Peyer's patch (tissue), 4 donors: ENCODE results near the gene TLE7. TPM values are rescaled to one million over a fixed set of nuclear protein-coding genes. Genes with fewer than 3 reads are reported as not detected.

Source experiments
- DNase-seq, 3 donors: peaks; one replicate each; pipeline ENCODE4 v3.0.0-alpha.2; 2017 to 2019
- H3K27ac ChIP-seq, 4 donors: fragments of 200-600 bp; sonication (generic); one replicate each; pipeline ENCODE4 v1.5.1; 2016 to 2019
- H3K27me3 ChIP-seq, 2 donors: fragments of 200-600 bp; sonication (generic); one replicate each; pipeline ENCODE4 v1.5.1; 2019
- H3K36me3 ChIP-seq, 3 donors: fragments of 200-600 bp; sonication (generic); one replicate each; pipeline ENCODE4 v1.5.1; 2016 to 2019
- H3K4me1 ChIP-seq, 4 donors: fragments of 200-600 bp; sonication (generic); one replicate each; pipeline ENCODE4 v1.5.1; 2016 to 2019
- H3K4me3 ChIP-seq, 4 donors: fragments of 200-600 bp; sonication (generic); 1 replicate in 3 of 4; 2 replicates in 1 of 4; pipeline ENCODE4 v1.5.1; 2016 to 2019; ENCODE audit warnings: mild to moderate bottlenecking in 1 of 4
- H3K9me3 ChIP-seq, 4 donors: fragments of 200-600 bp; sonication (generic); one replicate each; pipeline ENCODE4 v1.5.1; 2016 to 2019; ENCODE audit warnings: mild to moderate bottlenecking in 1 of 4
- POLR2A ChIP-seq, 2 donors: fragments of 450-650 bp; IDR thresholded peaks; one replicate each; pipeline ENCODE4 v1.5.1; 2017; ENCODE audit warnings: antibody characterized with exemption in 2 of 2, mild to moderate bottlenecking in 2 of 2, moderate library complexity in 2 of 2
- total RNA-seq, 4 donors: library from RNA; depleted of rRNA; stranded (reverse); fragments of >200 nt; gene quantifications; one replicate each; pipeline ENCODE4 v1.1.0, GENCODE V29; 2016
- TF ChIP-seq, protein P1 (sequence below), 6 experiments: fragments of 450-650 bp in 4 of 6; fragments of 200-600 bp in 2 of 6; sonication (generic) in 1 of 6; IDR thresholded peaks; one replicate each; pipeline ENCODE4 v1.5.1; 2017 to 2019; ENCODE audit warnings: antibody characterized with exemption in 6 of 6, mild to moderate bottlenecking in 3 of 6, moderate library complexity in 1 of 6

TLE7 gene
- total RNA-seq, result not detected

DNA sequence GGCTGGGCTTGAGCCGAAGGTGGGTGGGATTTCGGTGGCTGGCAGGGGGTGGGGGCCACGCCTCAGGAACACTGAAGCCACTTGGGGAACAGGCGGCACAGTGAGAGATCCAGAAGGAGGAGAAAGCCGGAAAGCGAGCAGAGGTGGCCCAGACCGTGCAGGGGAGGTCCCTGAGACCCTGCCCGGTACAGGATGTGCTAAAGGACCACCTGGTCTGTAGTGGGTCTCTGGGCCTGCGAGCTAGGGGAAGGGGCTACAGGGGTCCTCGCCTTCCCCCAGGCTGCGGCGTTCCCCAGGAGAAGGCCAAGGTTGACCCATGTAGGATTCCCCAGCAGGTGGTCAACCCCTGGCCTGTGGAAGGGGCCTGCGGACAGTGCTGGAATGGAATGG lies at the start of gene TLE7:
Gene TLE7, minus strand, starts transcription at position 4 of the 390 bp plus-strand sequence. CDS start 8,730 bp downstream, outside the sequence.
- Histone ChIP-seq H3K4me1 (no peaks in the 10 kb centered on the region), H3K27me3 (no peaks in the 10 kb centered on the region), H3K27ac (no peak within 1 kb of the TSS), H3K9me3 (peaks cover 0 to 28% (median 9%) of the 10 kb centered on the region in 4 donors), H3K4me3 (no peak within 1 kb of the TSS), H3K36me3 (no peaks in the 10 kb centered on the region)
- TF ChIP-seq POLR2A (IDR thresholded peaks at IDR 0.05), result no peak
- TF ChIP-seq, protein P1, sequence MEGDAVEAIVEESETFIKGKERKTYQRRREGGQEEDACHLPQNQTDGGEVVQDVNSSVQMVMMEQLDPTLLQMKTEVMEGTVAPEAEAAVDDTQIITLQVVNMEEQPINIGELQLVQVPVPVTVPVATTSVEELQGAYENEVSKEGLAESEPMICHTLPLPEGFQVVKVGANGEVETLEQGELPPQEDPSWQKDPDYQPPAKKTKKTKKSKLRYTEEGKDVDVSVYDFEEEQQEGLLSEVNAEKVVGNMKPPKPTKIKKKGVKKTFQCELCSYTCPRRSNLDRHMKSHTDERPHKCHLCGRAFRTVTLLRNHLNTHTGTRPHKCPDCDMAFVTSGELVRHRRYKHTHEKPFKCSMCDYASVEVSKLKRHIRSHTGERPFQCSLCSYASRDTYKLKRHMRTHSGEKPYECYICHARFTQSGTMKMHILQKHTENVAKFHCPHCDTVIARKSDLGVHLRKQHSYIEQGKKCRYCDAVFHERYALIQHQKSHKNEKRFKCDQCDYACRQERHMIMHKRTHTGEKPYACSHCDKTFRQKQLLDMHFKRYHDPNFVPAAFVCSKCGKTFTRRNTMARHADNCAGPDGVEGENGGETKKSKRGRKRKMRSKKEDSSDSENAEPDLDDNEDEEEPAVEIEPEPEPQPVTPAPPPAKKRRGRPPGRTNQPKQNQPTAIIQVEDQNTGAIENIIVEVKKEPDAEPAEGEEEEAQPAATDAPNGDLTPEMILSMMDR (IDR thresholded peaks at IDR 0.05), result no peak
- DNase-seq, result no peak

DNA sequence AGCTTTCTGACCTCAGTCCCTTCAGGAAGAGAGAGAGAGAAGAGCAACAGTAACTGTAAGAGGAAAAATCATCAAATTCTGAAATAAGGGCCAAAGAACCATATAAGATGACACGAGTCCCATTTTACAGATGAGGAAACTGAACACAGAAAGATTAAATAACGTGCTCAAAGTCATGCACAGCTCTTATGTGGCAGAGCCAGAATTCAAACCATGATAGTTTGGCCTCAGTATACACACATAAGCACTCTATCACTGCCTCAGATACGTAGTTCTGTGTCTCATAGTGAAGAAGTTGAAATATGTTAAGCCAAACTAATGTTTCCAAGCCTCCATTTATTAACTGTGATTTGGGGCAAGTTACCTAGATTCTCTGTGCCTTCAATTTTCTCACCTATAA lies 49.2 kb upstream of the TLE7 start:
- Histone ChIP-seq H3K27me3 (no peaks in the 10 kb centered on the region), H3K4me3 (no peak overlapping the region), H3K27ac (no peak overlapping the region), H3K4me1 (no peaks in the 10 kb centered on the region), H3K9me3 (no peaks in the 10 kb centered on the region), H3K36me3 (no peaks in the 10 kb centered on the region)
- no peak for DNase-seq
- TF ChIP-seq, protein P1 (IDR thresholded peaks at IDR 0.05), result no peak
- TF ChIP-seq POLR2A (IDR thresholded peaks at IDR 0.05), result no peak

DNA sequence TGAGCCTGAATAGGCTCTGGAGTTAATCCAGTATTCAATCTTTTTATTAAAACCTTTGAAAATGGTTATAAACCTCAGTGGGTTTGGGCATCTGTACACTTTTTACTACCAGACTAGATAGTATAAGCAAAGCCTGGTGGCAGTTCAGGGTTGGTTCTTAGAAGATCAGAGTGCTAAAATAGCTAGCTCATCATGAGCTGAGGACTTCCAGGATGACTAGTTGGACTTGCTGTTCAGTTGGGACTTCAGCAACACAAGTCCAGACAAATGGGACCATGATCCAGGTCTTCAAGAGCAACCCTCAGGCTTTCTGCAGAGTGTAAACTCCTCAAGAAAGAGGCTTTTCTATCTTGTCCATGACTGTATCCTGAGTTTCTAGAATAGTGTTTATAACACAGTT lies 48.5 kb upstream of the TLE7 start:
- Histone ChIP-seq H3K9me3 (no peaks in the 10 kb centered on the region), H3K27me3 (no peaks in the 10 kb centered on the region), H3K27ac (no peak overlapping the region), H3K36me3 (no peaks in the 10 kb centered on the region), H3K4me1 (no peaks in the 10 kb centered on the region), H3K4me3 (no peak overlapping the region)
- DNase-seq, result no peak
- TF ChIP-seq POLR2A (IDR thresholded peaks at IDR 0.05), result no peak
- TF ChIP-seq, protein P1 (IDR thresholded peaks at IDR 0.05), result no peak

DNA sequence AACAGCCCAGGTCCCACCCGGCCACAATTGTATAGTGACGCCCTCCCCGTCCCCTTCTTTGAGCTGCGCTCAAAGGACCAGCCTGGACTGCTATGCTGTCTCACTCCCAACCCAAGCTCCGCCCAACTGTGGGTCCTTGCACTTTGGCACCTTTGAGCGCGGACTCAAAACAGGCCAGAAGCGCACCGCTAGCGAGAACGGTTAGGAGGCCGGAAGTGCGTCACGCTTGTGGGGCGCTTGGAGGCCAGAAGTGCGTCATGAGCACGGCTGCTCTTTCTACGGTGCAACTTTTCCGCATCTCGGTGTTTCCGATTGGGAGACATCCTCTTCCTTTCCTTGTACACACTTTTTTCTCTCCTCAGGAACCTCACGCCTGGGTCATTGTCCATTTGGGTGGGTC lies 47.3 kb upstream of the TLE7 start, which contains the start of gene ZNF19:
Gene ZNF19, minus strand, starts transcription at position 203 of the 400 bp plus-strand sequence. CDS start 7,210 bp downstream, outside the sequence.
- TF ChIP-seq, protein P1 (IDR thresholded peaks at IDR 0.05), result no peak
- no peak for TF ChIP-seq POLR2A (IDR thresholded peaks at IDR 0.05)

DNA sequence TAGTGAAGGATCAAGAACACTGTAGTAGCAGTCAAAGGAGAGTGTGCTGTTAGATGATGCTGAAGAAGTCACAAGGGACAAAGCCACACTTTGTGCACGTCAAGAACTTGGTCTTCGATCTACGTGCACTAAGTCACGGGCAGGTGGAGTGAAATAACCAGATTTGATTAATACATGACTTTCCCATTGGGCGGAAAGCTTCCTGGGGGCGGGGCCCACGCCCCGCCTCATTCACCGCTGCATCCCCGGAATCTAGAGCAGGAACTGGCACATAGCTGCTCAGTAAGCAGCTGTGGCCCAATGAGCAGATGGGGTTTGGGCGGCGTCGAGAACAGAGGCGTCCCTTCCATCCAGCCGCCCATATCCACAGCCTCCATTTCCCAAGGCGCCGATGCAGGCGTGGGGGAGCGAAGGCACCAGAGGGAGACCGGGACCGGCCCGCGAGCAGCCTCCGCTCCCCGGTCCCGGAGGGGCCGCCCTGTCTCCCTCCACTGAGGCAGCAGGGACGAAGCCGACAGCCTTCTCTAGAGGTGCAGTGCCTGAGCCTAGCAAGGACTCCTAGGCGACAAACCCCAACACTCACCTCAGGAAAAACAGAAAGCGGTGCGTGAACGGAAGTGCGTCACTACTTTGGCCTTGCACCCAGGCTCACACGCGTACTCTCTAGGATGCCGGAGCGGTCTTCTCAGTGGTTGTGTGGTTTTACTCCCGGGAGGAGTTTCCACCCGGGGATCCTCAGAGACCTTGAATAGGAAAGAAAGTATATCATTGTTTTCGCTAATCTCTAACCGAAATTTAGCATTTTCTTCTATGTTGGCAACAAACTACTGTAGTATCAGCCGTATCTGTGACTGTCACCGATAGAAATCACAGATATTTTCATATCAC lies 42.4 kb upstream of the TLE7 start:
- Histone ChIP-seq H3K27ac (peak overlapping the region; percentile 88 to 98 (median 96)), H3K9me3 (no peaks in the 10 kb centered on the region), H3K4me3 (peak overlapping the region; percentile 59 to 92 (median 79)), H3K4me1 (peaks cover 0 to 8% (median 0%) of the 10 kb centered on the region in 4 donors), H3K36me3 (no peaks in the 10 kb centered on the region), H3K27me3 (no peaks in the 10 kb centered on the region)
- TF ChIP-seq, protein P1 (IDR thresholded peaks at IDR 0.05), result no peak
- peak; percentile 57 to 66 for TF ChIP-seq POLR2A (IDR thresholded peaks at IDR 0.05)
- DNase-seq, result peak; percentile 86 to 95 (median 87)

More for the DNA sequence above, 47.3 kb upstream of the TLE7 start, which contains the start of gene ZNF19:
- Histone ChIP-seq H3K36me3 (no peaks in the 10 kb centered on the region), H3K9me3 (no peaks in the 10 kb centered on the region), H3K27ac (no peak within 1 kb of the TSS), H3K4me3 (no peak within 1 kb of the TSS), H3K27me3 (no peaks in the 10 kb centered on the region), H3K4me1 (no peaks in the 10 kb centered on the region)
- no peak for DNase-seq
